ENCODE data around the gene IQSEC1.

The IQSEC1 gene

GRCh38 chr3:12999147-13000140 is 73.8 kb downstream of the IQSEC1 start:
- peak; percentile 84 for DNase-seq (ENCODE audit: low spot score)

GRCh38 chr3:12998648-12999047 is 74.6 kb downstream of the IQSEC1 start:
- DNase-seq (ENCODE audit: low spot score), result no peak

- no peak for DNase-seq (ENCODE audit: low spot score)
Measured at GRCh38 chr3:12997387-12997786, 75.8 kb downstream of the IQSEC1 start.

GRCh38 chr3:12996181-12996506 is 77.1 kb downstream of the IQSEC1 start:
- no peak for DNase-seq (ENCODE audit: low spot score)

GRCh38 chr3:12995389-12996180 is 77.6 kb downstream of the IQSEC1 start:
- no peak for DNase-seq (ENCODE audit: low spot score)

- peak; percentile 85 for DNase-seq (ENCODE audit: low spot score)
Measured at GRCh38 chr3:12994607-12995388, 78.4 kb downstream of the IQSEC1 start.

GRCh38 chr3:12994357-12994606 is 78.9 kb downstream of the IQSEC1 start:
- peak; percentile 50 for DNase-seq (ENCODE audit: low spot score)

GRCh38 chr3:12993517-12994356 is 79.5 kb downstream of the IQSEC1 start:
- DNase-seq (ENCODE audit: low spot score), result no peak

GRCh38 chr3:12992629-12993516 is 80.4 kb downstream of the IQSEC1 start:
- no peak for DNase-seq (ENCODE audit: low spot score)

- no peak for DNase-seq (ENCODE audit: low spot score)
Measured at GRCh38 chr3:12991861-12992281, 81.4 kb downstream of the IQSEC1 start.

GRCh38 chr3:12991481-12991837 is 81.8 kb downstream of the IQSEC1 start:
- DNase-seq (ENCODE audit: low spot score), result no peak

GRCh38 chr3:12990781-12991480 is 82.3 kb downstream of the IQSEC1 start:
- DNase-seq (ENCODE audit: low spot score), result no peak

- no peak for DNase-seq (ENCODE audit: low spot score)
Measured at GRCh38 chr3:12990306-12990705, 82.9 kb downstream of the IQSEC1 start.

GRCh38 chr3:12988728-12989454 is 84.3 kb downstream of the IQSEC1 start:
- no peak for DNase-seq (ENCODE audit: low spot score)

GRCh38 chr3:12987602-12988001 is 85.6 kb downstream of the IQSEC1 start:
- DNase-seq (ENCODE audit: low spot score), result no peak

GRCh38 chr3:12986986-12987385 is 86.2 kb downstream of the IQSEC1 start:
- no peak for DNase-seq (ENCODE audit: low spot score)

- no peak for DNase-seq (ENCODE audit: low spot score)
Measured at GRCh38 chr3:12986521-12986920, 86.7 kb downstream of the IQSEC1 start.

GRCh38 chr3:12986031-12986430 is 87.2 kb downstream of the IQSEC1 start:
- no peak for DNase-seq (ENCODE audit: low spot score)

GRCh38 chr3:12985148-12985547 is 88.1 kb downstream of the IQSEC1 start:
- no peak for DNase-seq (ENCODE audit: low spot score)
